ENCODE data around the gene DLX3. TPM values are rescaled to one million over a fixed set of nuclear protein-coding genes. Genes with fewer than 3 reads are reported as not detected.

DLX3 gene
- total and polyA plus RNA-seq, 2 of the 8 experiments (the other 6 are each of a cell fraction or from before 2014, with no cell fraction given): 0.15 to 0.20 TPM

DNA sequence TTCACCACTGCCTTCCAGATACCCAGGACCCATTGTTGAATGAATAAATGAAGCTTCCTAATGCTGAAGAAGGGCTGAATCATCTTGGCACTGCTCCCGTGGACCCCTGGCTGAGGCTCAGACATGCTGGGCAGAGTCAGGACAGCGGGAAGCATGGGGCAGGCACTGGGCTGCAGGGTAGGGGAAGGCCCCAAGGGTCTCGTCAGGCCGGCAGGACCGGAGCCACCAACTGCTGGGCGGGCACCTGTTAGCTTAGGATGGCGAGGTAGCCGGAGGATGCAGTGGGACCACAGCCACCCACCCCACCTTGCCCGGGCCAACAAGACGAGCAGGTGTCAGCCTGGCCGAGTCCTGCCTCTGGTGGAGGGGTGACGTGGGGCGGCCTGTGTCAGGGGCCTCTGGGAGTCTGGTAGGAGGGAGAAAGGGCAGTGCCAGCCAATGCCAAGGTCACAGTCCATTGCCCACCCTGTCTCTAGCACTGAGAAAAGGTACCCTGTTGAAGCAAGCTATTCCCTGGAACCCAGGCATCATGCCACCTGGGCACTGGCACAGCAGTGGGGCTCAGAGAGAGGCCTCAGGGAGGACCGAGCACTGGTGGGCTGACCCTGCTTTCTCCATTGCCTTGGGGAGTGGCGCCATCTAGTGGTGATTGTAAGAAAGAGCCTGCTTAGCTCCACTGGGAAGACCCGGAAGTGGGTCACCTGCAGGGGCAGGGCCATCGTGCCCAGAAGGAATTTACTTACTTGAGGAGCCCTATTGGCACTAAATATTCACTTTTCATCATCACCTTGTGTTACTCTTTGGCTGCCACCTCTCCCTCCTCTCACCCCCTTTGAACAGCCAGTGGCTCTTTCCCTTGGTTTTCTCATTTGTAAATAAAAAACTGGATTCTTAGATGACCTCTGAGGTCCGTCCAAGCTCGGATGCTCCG lies 3.0 kb upstream of the DLX3 start (continued):
- no peak for TF ChIP-seq EGR1 (IDR thresholded peaks at IDR 0.05; ENCODE audit: borderline replicate concordance, low read depth, low read length)
- TF ChIP-seq CBX8 (IDR thresholded peaks at IDR 0.05; ENCODE audit: borderline replicate concordance, low read depth, low read length): no peak
- no peak for TF ChIP-seq KDM1A (IDR thresholded peaks at IDR 0.05; ENCODE audit: borderline replicate concordance, low read length)
- no peak for TF ChIP-seq SRF (IDR thresholded peaks at IDR 0.05; ENCODE audit: low read depth, low read length)
- no peak for TF ChIP-seq GABPA (IDR thresholded peaks at IDR 0.05; ENCODE audit: borderline replicate concordance, insufficient read depth, low read length)
- TF ChIP-seq ZNF274 (IDR thresholded peaks at IDR 0.05; ENCODE audit: borderline replicate concordance, extremely low read depth, low read length): no peak
- TF ChIP-seq SIRT6 (IDR thresholded peaks at IDR 0.05; ENCODE audit: low read length): no peak
- TF ChIP-seq, protein P1, sequence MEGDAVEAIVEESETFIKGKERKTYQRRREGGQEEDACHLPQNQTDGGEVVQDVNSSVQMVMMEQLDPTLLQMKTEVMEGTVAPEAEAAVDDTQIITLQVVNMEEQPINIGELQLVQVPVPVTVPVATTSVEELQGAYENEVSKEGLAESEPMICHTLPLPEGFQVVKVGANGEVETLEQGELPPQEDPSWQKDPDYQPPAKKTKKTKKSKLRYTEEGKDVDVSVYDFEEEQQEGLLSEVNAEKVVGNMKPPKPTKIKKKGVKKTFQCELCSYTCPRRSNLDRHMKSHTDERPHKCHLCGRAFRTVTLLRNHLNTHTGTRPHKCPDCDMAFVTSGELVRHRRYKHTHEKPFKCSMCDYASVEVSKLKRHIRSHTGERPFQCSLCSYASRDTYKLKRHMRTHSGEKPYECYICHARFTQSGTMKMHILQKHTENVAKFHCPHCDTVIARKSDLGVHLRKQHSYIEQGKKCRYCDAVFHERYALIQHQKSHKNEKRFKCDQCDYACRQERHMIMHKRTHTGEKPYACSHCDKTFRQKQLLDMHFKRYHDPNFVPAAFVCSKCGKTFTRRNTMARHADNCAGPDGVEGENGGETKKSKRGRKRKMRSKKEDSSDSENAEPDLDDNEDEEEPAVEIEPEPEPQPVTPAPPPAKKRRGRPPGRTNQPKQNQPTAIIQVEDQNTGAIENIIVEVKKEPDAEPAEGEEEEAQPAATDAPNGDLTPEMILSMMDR (IDR thresholded peaks at IDR 0.05; ENCODE audit: control extremely low read depth in 1 of 3, insufficient read depth in 1 of 3, low read depth in 1 of 3, low read length in 3 of 3): peak; percentile 72 to 94 (median 92)
- TF ChIP-seq HDAC2 (IDR thresholded peaks at IDR 0.05; ENCODE audit: borderline replicate concordance in 1 of 2, low read depth in 2 of 2, low read length in 2 of 2): no peak
- TF ChIP-seq HDAC6 (IDR thresholded peaks at IDR 0.05; ENCODE audit: low read depth, low read length): no peak
- no peak for TF ChIP-seq NANOG (IDR thresholded peaks at IDR 0.05; ENCODE audit: insufficient read depth, low read depth, low read length, poor library complexity, severe bottlenecking)
- TF ChIP-seq PHF8 (conservative IDR thresholded peaks at IDR 0.05; ENCODE audit: low read depth, low read length): no peak
- TF ChIP-seq SP2 (IDR thresholded peaks at IDR 0.05; ENCODE audit: low read length): no peak
- no peak for TF ChIP-seq SUZ12 (IDR thresholded peaks at IDR 0.05; ENCODE audit: low read length)
- no peak for TF ChIP-seq TAF1 (IDR thresholded peaks at IDR 0.05; ENCODE audit: low read depth, low read length)
- no peak for TF ChIP-seq EP300 (IDR thresholded peaks at IDR 0.05; ENCODE audit: borderline replicate concordance in 1 of 2, low read depth in 2 of 2, low read length in 2 of 2)
- TF ChIP-seq BCL11A (IDR thresholded peaks at IDR 0.05; ENCODE audit: low read depth in 2 of 2, low read length in 2 of 2): no peak
- TF ChIP-seq RBBP5 (IDR thresholded peaks at IDR 0.05; ENCODE audit: borderline replicate concordance, low read depth, low read length): no peak
- TF ChIP-seq RFX5 (IDR thresholded peaks at IDR 0.05; ENCODE audit: borderline replicate concordance, low read depth, low read length): no peak
- no peak for TF ChIP-seq EZH2 (IDR thresholded peaks at IDR 0.05; ENCODE audit: low read depth, low read length, severe bottlenecking)
